Measurements from ENCODE around the gene CACNG3.
"Not testable (repeated sequence)": the region's sequence is repeated elsewhere in the genome, so short reads cannot be mapped to it uniquely, and the experiment has no call there.

CACNG3 gene

GRCh38 chr16:24332582-24333090, 76.5 kb downstream of the CACNG3 start:
- no peak for TF ChIP-seq CTCF (IDR thresholded peaks at IDR 0.05; ENCODE audit: low read depth, low read length)
- H3K9me3 ChIP-seq (ENCODE audit: severe bottlenecking): peaks cover 4% of the 10 kb centered on the region
- no peak for DNase-seq
- no peaks in the 10 kb centered on the region for H3K36me3 ChIP-seq
- H3K4me3 ChIP-seq (ENCODE audit: low read depth, low read length): no peak overlapping the region
- H3K27me3 ChIP-seq (ENCODE audit: insufficient read depth, low read depth, severe bottlenecking): no peaks in the 10 kb centered on the region
- H3K27ac ChIP-seq: no peak overlapping the region

GRCh38 chr16:24336491-24336890, 80.4 kb downstream of the CACNG3 start:
- H3K27ac ChIP-seq: no peak overlapping the region
- no peak for DNase-seq
- no peaks in the 10 kb centered on the region for H3K36me3 ChIP-seq
- H3K27me3 ChIP-seq (ENCODE audit: insufficient read depth, low read depth, severe bottlenecking): no peaks in the 10 kb centered on the region
- peaks cover 4% of the 10 kb centered on the region for H3K9me3 ChIP-seq (ENCODE audit: severe bottlenecking)
- no peak for TF ChIP-seq CTCF (IDR thresholded peaks at IDR 0.05; ENCODE audit: low read depth, low read length)
- no peak overlapping the region for H3K4me3 ChIP-seq (ENCODE audit: low read depth, low read length)

- Histone ChIP-seq H3K27me3 (ENCODE audit: insufficient read depth, low read depth, severe bottlenecking) (no peaks in the 10 kb centered on the region), H3K9me3 (ENCODE audit: severe bottlenecking) (peaks cover 4% of the 10 kb centered on the region), H3K4me3 (ENCODE audit: low read depth, low read length) (no peak overlapping the region), H3K27ac (no peak overlapping the region), H3K36me3 (no peaks in the 10 kb centered on the region)
- DNase-seq: no peak
- TF ChIP-seq CTCF (IDR thresholded peaks at IDR 0.05; ENCODE audit: low read depth, low read length): no peak
These were observed 80.9 kb downstream of the CACNG3 start for GRCh38 chr16:24337013-24337412.

GRCh38 chr16:24343829-24344228, 87.7 kb downstream of the CACNG3 start:
- H3K36me3 ChIP-seq; H3K27me3 ChIP-seq (ENCODE audit: insufficient read depth, low read depth, severe bottlenecking); H3K9me3 ChIP-seq (ENCODE audit: severe bottlenecking); H3K27ac ChIP-seq; DNase-seq; H3K4me3 ChIP-seq (ENCODE audit: low read depth, low read length): not testable (repeated sequence)

GRCh38 chr16:24344784-24345183, 88.6 kb downstream of the CACNG3 start:
- Histone ChIP-seq H3K27me3 (ENCODE audit: insufficient read depth, low read depth, severe bottlenecking) (no peaks in the 10 kb centered on the region), H3K9me3 (ENCODE audit: severe bottlenecking) (no peaks in the 10 kb centered on the region), H3K36me3 (no peaks in the 10 kb centered on the region), H3K4me3 (ENCODE audit: low read depth, low read length) (no peak overlapping the region), H3K27ac (no peak overlapping the region)
- no peak for TF ChIP-seq CTCF (IDR thresholded peaks at IDR 0.05; ENCODE audit: low read depth, low read length)
- DNase-seq: no peak

GRCh38 chr16:24345704-24346103, 89.6 kb downstream of the CACNG3 start:
- no peak overlapping the region for H3K27ac ChIP-seq
- H3K27me3 ChIP-seq (ENCODE audit: insufficient read depth, low read depth, severe bottlenecking): no peaks in the 10 kb centered on the region
- H3K36me3 ChIP-seq: no peaks in the 10 kb centered on the region
- no peak for DNase-seq
- H3K4me3 ChIP-seq (ENCODE audit: low read depth, low read length): no peak overlapping the region
- no peaks in the 10 kb centered on the region for H3K9me3 ChIP-seq (ENCODE audit: severe bottlenecking)
- no peak for TF ChIP-seq CTCF (IDR thresholded peaks at IDR 0.05; ENCODE audit: low read depth, low read length)

Measured in WERI-Rb-1 (cell line).